ENCODE measurements around the gene UBE2C.

The UBE2C gene

GRCh38 chr20:45860560-45861220 is 48.2 kb downstream of the UBE2C start:
- TF ChIP-seq CTCF (IDR thresholded peaks at IDR 0.05; ENCODE audit: low read depth, low read length, poor library complexity, severe bottlenecking) (no peak), EZH2phosphoT487 (IDR thresholded peaks at IDR 0.05; ENCODE audit: borderline replicate concordance, low read length) (no peak)
- H3K4me2 ChIP-seq (ENCODE audit: low read length) = no peak overlapping the region

GRCh38 chr20:45861221-45862075 is 49.0 kb downstream of the UBE2C start:
- no peaks in the 10 kb centered on the region for H3K9me3 ChIP-seq (ENCODE audit: control insufficient read depth, insufficient read depth, low read length)
- H3K27ac ChIP-seq (ENCODE audit: low read depth, low read length) = no peak overlapping the region
- no peak overlapping the region for H3K4me2 ChIP-seq (ENCODE audit: low read length)
- H3K9me2 ChIP-seq (replicated peaks; ENCODE audit: control insufficient read depth, low read length) = no peaks in the 10 kb centered on the region
- H3K4me1 ChIP-seq (ENCODE audit: control insufficient read depth, low read length) = peaks cover 10% of the 10 kb centered on the region
- H3F3A ChIP-seq (ENCODE audit: control insufficient read depth, insufficient read depth) = no peaks in the 10 kb centered on the region
- H3K36me3 ChIP-seq (ENCODE audit: control insufficient read depth, low read length) = no peaks in the 10 kb centered on the region
- H3K4me3 ChIP-seq (ENCODE audit: low read length) = no peak overlapping the region
- TF ChIP-seq EZH2phosphoT487 (IDR thresholded peaks at IDR 0.05; ENCODE audit: borderline replicate concordance, low read length) = no peak
- no peak for TF ChIP-seq CTCF (IDR thresholded peaks at IDR 0.05; ENCODE audit: low read depth, low read length, poor library complexity, severe bottlenecking)
- no peaks in the 10 kb centered on the region for H3K27me3 ChIP-seq (ENCODE audit: control insufficient read depth, low read length)
- H4K20me1 ChIP-seq (ENCODE audit: control insufficient read depth, insufficient read depth, low read depth, low read length) = no peaks in the 10 kb centered on the region
- H3K79me2 ChIP-seq (ENCODE audit: control insufficient read depth, low read length) = peaks cover 14% of the 10 kb centered on the region

More at GRCh38 chr20:45860560-45861220, 48.2 kb downstream of the UBE2C start:
- Histone ChIP-seq H3K4me1 (ENCODE audit: control insufficient read depth, low read length) (peaks cover 18% of the 10 kb centered on the region), H3K4me3 (ENCODE audit: low read length) (no peak overlapping the region), H3K27me3 (ENCODE audit: control insufficient read depth, low read length) (no peaks in the 10 kb centered on the region), H4K20me1 (ENCODE audit: control insufficient read depth, insufficient read depth, low read depth, low read length) (no peaks in the 10 kb centered on the region), H3K9me3 (ENCODE audit: control insufficient read depth, insufficient read depth, low read length) (no peaks in the 10 kb centered on the region), H3F3A (ENCODE audit: control insufficient read depth, insufficient read depth) (no peaks in the 10 kb centered on the region), H3K36me3 (ENCODE audit: control insufficient read depth, low read length) (no peaks in the 10 kb centered on the region), H3K27ac (ENCODE audit: low read depth, low read length) (no peak overlapping the region), H3K79me2 (ENCODE audit: control insufficient read depth, low read length) (peaks cover 21% of the 10 kb centered on the region), H3K9me2 (replicated peaks; ENCODE audit: control insufficient read depth, low read length) (no peaks in the 10 kb centered on the region)

GRCh38 chr20:45863543-45864470 is 51.4 kb downstream of the UBE2C start:
- H3K27ac ChIP-seq (ENCODE audit: low read depth, low read length) = no peak overlapping the region
- H3K36me3 ChIP-seq (ENCODE audit: control insufficient read depth, low read length) = no peaks in the 10 kb centered on the region
- H4K20me1 ChIP-seq (ENCODE audit: control insufficient read depth, insufficient read depth, low read depth, low read length) = no peaks in the 10 kb centered on the region
- no peaks in the 10 kb centered on the region for H3F3A ChIP-seq (ENCODE audit: control insufficient read depth, insufficient read depth)
- no peaks in the 10 kb centered on the region for H3K9me3 ChIP-seq (ENCODE audit: control insufficient read depth, insufficient read depth, low read length)
- no peaks in the 10 kb centered on the region for H3K27me3 ChIP-seq (ENCODE audit: control insufficient read depth, low read length)
- H3K4me2 ChIP-seq (ENCODE audit: low read length) = no peak overlapping the region
- H3K9me2 ChIP-seq (replicated peaks; ENCODE audit: control insufficient read depth, low read length) = no peaks in the 10 kb centered on the region
- no peaks in the 10 kb centered on the region for H3K4me1 ChIP-seq (ENCODE audit: control insufficient read depth, low read length)
- no peaks in the 10 kb centered on the region for H3K79me2 ChIP-seq (ENCODE audit: control insufficient read depth, low read length)
- no peak for TF ChIP-seq EZH2phosphoT487 (IDR thresholded peaks at IDR 0.05; ENCODE audit: borderline replicate concordance, low read length)
- TF ChIP-seq CTCF (IDR thresholded peaks at IDR 0.05; ENCODE audit: low read depth, low read length, poor library complexity, severe bottlenecking) = no peak
- H3K4me3 ChIP-seq (ENCODE audit: low read length) = no peak overlapping the region

All from DOHH2 (cell line).